Measurements from ENCODE around the gene CTSL.
A peak's percentile ranks its signal among the peaks of the same experiment; 100 is the strongest.
"Not testable (repeated sequence)": the region's sequence is repeated elsewhere in the genome, so short reads cannot be mapped to it uniquely, and the experiment has no call there.

Gene CTSL

GRCh38 chr9:87741891-87742290 lies 16.0 kb downstream of the CTSL start (continued):
- TF ChIP-seq ZNF148 (tag by site-specific recombination; IDR thresholded peaks at IDR 0.05; ENCODE audit: borderline replicate concordance): no peak
- no peak for TF ChIP-seq ZNF677 (tag by site-specific recombination; IDR thresholded peaks at IDR 0.05)
- TF ChIP-seq ZNF548 (tag by site-specific recombination; IDR thresholded peaks at IDR 0.05): no peak

- Histone ChIP-seq H3K9me3 (ENCODE audit: control insufficient read depth, insufficient read depth, low read depth, low read length) (no peaks in the 10 kb centered on the region), H3K4me3 (ENCODE audit: low read depth, low read length) (no peak overlapping the region), H3K27ac (ENCODE audit: extremely low read depth, low read depth, low read length) (no peak overlapping the region), H3K36me3 (ENCODE audit: control insufficient read depth in 2 of 2, insufficient read depth in 1 of 2, low read length in 2 of 2) (no peaks in the 10 kb centered on the region), H3K4me1 (ENCODE audit: control insufficient read depth, insufficient read depth, low read length) (no peaks in the 10 kb centered on the region)
- ChIA-PET CTCF (no interaction called here), POLR2A (no interaction called here)
- TF ChIP-seq SETDB1 (IDR thresholded peaks at IDR 0.05; ENCODE audit: insufficient read length, low read length): peak; percentile 90
- TF ChIP-seq PRDM2 (tag by site-specific recombination; IDR thresholded peaks at IDR 0.05; ENCODE audit: borderline replicate concordance): no peak
- TF ChIP-seq ZNF423 (tag by site-specific recombination; IDR thresholded peaks at IDR 0.05): no peak
Measured at GRCh38 chr9:87742813-87743428, 17.0 kb downstream of the CTSL start.

- H3K4me1 ChIP-seq (ENCODE audit: control insufficient read depth, insufficient read depth, low read length); POLR2A ChIA-PET; H3K9me3 ChIP-seq (ENCODE audit: control insufficient read depth, insufficient read depth, low read depth, low read length); H3K4me3 ChIP-seq (ENCODE audit: low read depth, low read length); H3K27ac ChIP-seq (ENCODE audit: extremely low read depth, low read depth, low read length); CTCF ChIA-PET; H3K36me3 ChIP-seq (ENCODE audit: control insufficient read depth in 2 of 2, insufficient read depth in 1 of 2, low read length in 2 of 2): not testable (repeated sequence)
- peak; percentile 52 for TF ChIP-seq ZNF146 (tag by site-specific recombination; IDR thresholded peaks at IDR 0.05)
Measured at GRCh38 chr9:87744247-87744646, 18.3 kb downstream of the CTSL start.

- Histone ChIP-seq H3K36me3 (ENCODE audit: control insufficient read depth in 2 of 2, insufficient read depth in 1 of 2, low read length in 2 of 2) (no peaks in the 10 kb centered on the region), H3K27ac (ENCODE audit: extremely low read depth, low read depth, low read length) (no peak overlapping the region), H3K9me3 (ENCODE audit: control insufficient read depth, insufficient read depth, low read depth, low read length) (no peaks in the 10 kb centered on the region), H3K4me1 (ENCODE audit: control insufficient read depth, insufficient read depth, low read length) (no peaks in the 10 kb centered on the region), H3K4me3 (ENCODE audit: low read depth, low read length) (no peak overlapping the region)
- ChIA-PET POLR2A (no interaction called here), CTCF (interaction anchor here (0.6 kb wide), 1 partner anchor 1311 kb away, joined by 3 read pairs; no protein-coding TSS in a partner anchor)
- TF ChIP-seq WT1 (tag by site-specific recombination; IDR thresholded peaks at IDR 0.05) (no peak), ELK4 (IDR thresholded peaks at IDR 0.05; ENCODE audit: borderline replicate concordance, low read depth, low read length) (no peak), ZNF350 (tag by site-specific recombination; IDR thresholded peaks at IDR 0.05) (no peak), ZNF776 (tag by site-specific recombination; IDR thresholded peaks at IDR 0.05; ENCODE audit: borderline replicate concordance) (no peak), MEIS1 (CRISPR knock-in tag; IDR thresholded peaks at IDR 0.05; ENCODE audit: borderline replicate concordance) (no peak), ZNF146 (tag by site-specific recombination; IDR thresholded peaks at IDR 0.05) (no peak), KLF17 (tag by site-specific recombination; IDR thresholded peaks at IDR 0.05) (no peak), ZNF571 (tag by site-specific recombination; IDR thresholded peaks at IDR 0.05) (no peak), ZNF664 (tag by site-specific recombination; IDR thresholded peaks at IDR 0.05) (no peak), ZNF174 (tag by site-specific recombination; IDR thresholded peaks at IDR 0.05) (no peak), ZNF366 (tag by site-specific recombination; conservative IDR thresholded peaks at IDR 0.05) (no peak), ZNF580 (tag by site-specific recombination; IDR thresholded peaks at IDR 0.05) (no peak)
Measured at GRCh38 chr9:87746186-87746585, 20.3 kb downstream of the CTSL start.
